ENCODE data around the gene LZTFL1.

Gene LZTFL1

GRCh38 chr3:45807681-45808540 lies 34.0 kb downstream of the LZTFL1 start:
- DNase-seq (ENCODE audit: low read depth): no peak

GRCh38 chr3:45807133-45807532 lies 34.8 kb downstream of the LZTFL1 start:
- DNase-seq (ENCODE audit: low read depth): no peak

- DNase-seq (ENCODE audit: low read depth): no peak
Observed at GRCh38 chr3:45806072-45806471, 35.8 kb downstream of the LZTFL1 start.

- DNase-seq (ENCODE audit: low read depth): no peak
Observed at GRCh38 chr3:45803252-45803935, 38.5 kb downstream of the LZTFL1 start.

GRCh38 chr3:45802146-45802545 lies 39.8 kb downstream of the LZTFL1 start:
- no peak for DNase-seq (ENCODE audit: low read depth)

GRCh38 chr3:45800611-45801010 lies 41.3 kb downstream of the LZTFL1 start:
- DNase-seq (ENCODE audit: low read depth): no peak

GRCh38 chr3:45799586-45799985 lies 42.3 kb downstream of the LZTFL1 start:
- DNase-seq (ENCODE audit: low read depth): no peak

GRCh38 chr3:45798034-45798433 lies 43.9 kb downstream of the LZTFL1 start:
- DNase-seq (ENCODE audit: low read depth): no peak

GRCh38 chr3:45796902-45797637 lies 44.8 kb downstream of the LZTFL1 start:
- no peak for DNase-seq (ENCODE audit: low read depth)

GRCh38 chr3:45795882-45796765 lies 45.8 kb downstream of the LZTFL1 start, which contains the start of gene SLC6A20:
TSS of gene SLC6A20 (minus strand) at chr3:45796536. CDS start at chr3:45796419, 117 bp downstream.
- DNase-seq (ENCODE audit: low read depth): no peak

GRCh38 chr3:45795509-45795881 lies 46.4 kb downstream of the LZTFL1 start:
- DNase-seq (ENCODE audit: low read depth): no peak

- no peak for DNase-seq (ENCODE audit: low read depth)
Observed at GRCh38 chr3:45794660-45795059, 47.3 kb downstream of the LZTFL1 start.

- DNase-seq (ENCODE audit: low read depth): no peak
Observed at GRCh38 chr3:45794177-45794560, 47.8 kb downstream of the LZTFL1 start.

- no peak for DNase-seq (ENCODE audit: low read depth)
Observed at GRCh38 chr3:45793482-45794176, 48.3 kb downstream of the LZTFL1 start.

- DNase-seq (ENCODE audit: low read depth): no peak
Observed at GRCh38 chr3:45792516-45793172, 49.3 kb downstream of the LZTFL1 start.

GRCh38 chr3:45792036-45792435 lies 49.9 kb downstream of the LZTFL1 start:
- DNase-seq (ENCODE audit: low read depth): no peak

- no peak for DNase-seq (ENCODE audit: low read depth)
Observed at GRCh38 chr3:45790596-45790995, 51.3 kb downstream of the LZTFL1 start.

- no peak for DNase-seq (ENCODE audit: low read depth)
Observed at GRCh38 chr3:45789235-45789812, 52.6 kb downstream of the LZTFL1 start.

GRCh38 chr3:45787551-45787950 lies 54.4 kb downstream of the LZTFL1 start:
- DNase-seq (ENCODE audit: low read depth): no peak

All from CMK (cell line).